PC-9 (cell line): ENCODE results near the gene DNAAF9.

Experiments
- CTCF ChIP-seq: fragments of 200-600 bp; sonication (generic); conservative IDR thresholded peaks from 2 replicates; pipeline ENCODE4 v1.6.1; 2017; ENCODE audit warnings: mixed run types, antibody characterized with exemption, mild to moderate bottlenecking, moderate library complexity
- EZH2 ChIP-seq: fragments of 200-600 bp; sonication (generic); IDR thresholded peaks from 2 replicates; pipeline ENCODE4 v1.8.0; 2017; ENCODE audit warnings: antibody characterized with exemption, low read depth

GRCh38 chr20:3360752-3361151 lies 46.7 kb downstream of the DNAAF9 start:
- no peak for TF ChIP-seq CTCF
- TF ChIP-seq EZH2, result no peak
